GM19043 (cell line): ENCODE measurements around the gene ULBP3.
"Not testable (repeated sequence)": the region's sequence is repeated elsewhere in the genome, so short reads cannot be mapped to it uniquely, and the experiment has no call there.

Source experiments
- ATAC-seq: cut with Tn5 transposase; IDR thresholded peaks from one replicate; pipeline ENCODE4 v1.9.1; 2021; ENCODE audit warnings: low read depth; ENCODE audit not compliant: unreplicated experiment

ULBP3 gene

GRCh38 chr6:150078788-150079187, 9.9 kb upstream of the ULBP3 start:
- ATAC-seq: no peak

GRCh38 chr6:150076196-150076893, 7.4 kb upstream of the ULBP3 start:
- no peak for ATAC-seq

- no peak for ATAC-seq
Measured at GRCh38 chr6:150075034-150075421, 6.1 kb upstream of the ULBP3 start.

GRCh38 chr6:150074396-150075033, 5.6 kb upstream of the ULBP3 start:
- ATAC-seq: not testable (repeated sequence)

GRCh38 chr6:150072201-150072600, 3.3 kb upstream of the ULBP3 start:
- no peak for ATAC-seq

- ATAC-seq: no peak
Measured at GRCh38 chr6:150070236-150070818, 1.4 kb upstream of the ULBP3 start.

- no peak for ATAC-seq
Measured at GRCh38 chr6:150069706-150070105, 785 bp upstream of the ULBP3 start.

- no peak for ATAC-seq
Measured at GRCh38 chr6:150068151-150068550, 770 bp downstream of the ULBP3 start.

GRCh38 chr6:150065083-150065482, 3.8 kb downstream of the ULBP3 start:
- ATAC-seq: no peak

GRCh38 chr6:150063640-150064039, 5.3 kb downstream of the ULBP3 start:
- ATAC-seq: no peak

GRCh38 chr6:150059973-150060372, 8.9 kb downstream of the ULBP3 start:
- ATAC-seq: not testable (repeated sequence)

- ATAC-seq: no peak
Measured at GRCh38 chr6:150058986-150059385, 9.9 kb downstream of the ULBP3 start.

GRCh38 chr6:150058231-150058792, 10.6 kb downstream of the ULBP3 start:
- no peak for ATAC-seq

- no peak for ATAC-seq
Measured at GRCh38 chr6:150057501-150057951, 11.4 kb downstream of the ULBP3 start.

GRCh38 chr6:150056916-150057315, 12.0 kb downstream of the ULBP3 start:
- no peak for ATAC-seq

- ATAC-seq: no peak
Measured at GRCh38 chr6:150056156-150056555, 12.8 kb downstream of the ULBP3 start.

- no peak for ATAC-seq
Measured at GRCh38 chr6:150055131-150055530, 13.8 kb downstream of the ULBP3 start.

- no peak for ATAC-seq
Measured at GRCh38 chr6:150053450-150053849, 15.5 kb downstream of the ULBP3 start.

- ATAC-seq: no peak
Measured at GRCh38 chr6:150050846-150051245, 18.1 kb downstream of the ULBP3 start.

GRCh38 chr6:150048099-150048498, 20.8 kb downstream of the ULBP3 start:
- ATAC-seq: no peak

- ATAC-seq: no peak
Measured at GRCh38 chr6:150046943-150047342, 22.0 kb downstream of the ULBP3 start.
